ENCODE data around the gene TYW5. TPM values are rescaled to one million over a fixed set of nuclear protein-coding genes. Genes with fewer than 3 reads are reported as not detected.

Gene TYW5
- total and polyA plus RNA-seq, 2 of the 13 experiments (the other 11 are each of a cell fraction or from before 2014, with no cell fraction given): 8.3 to 14.6 TPM

DNA sequence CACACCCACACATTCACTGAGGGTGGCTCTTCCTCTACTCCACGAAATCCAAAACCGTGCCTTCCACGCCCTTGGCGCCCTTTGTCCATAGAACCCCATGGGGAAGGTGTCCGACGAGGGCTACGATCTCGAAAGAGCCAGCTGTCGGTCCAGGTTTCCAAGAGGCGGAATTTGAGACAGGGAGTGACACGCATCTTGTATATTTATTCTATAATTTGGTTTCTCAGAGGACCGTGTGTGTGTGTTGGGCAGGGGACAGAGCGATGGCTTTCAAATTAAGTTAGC is 43.5 kb downstream of the TYW5 start (continued):
- TF ChIP-seq, protein P1, sequence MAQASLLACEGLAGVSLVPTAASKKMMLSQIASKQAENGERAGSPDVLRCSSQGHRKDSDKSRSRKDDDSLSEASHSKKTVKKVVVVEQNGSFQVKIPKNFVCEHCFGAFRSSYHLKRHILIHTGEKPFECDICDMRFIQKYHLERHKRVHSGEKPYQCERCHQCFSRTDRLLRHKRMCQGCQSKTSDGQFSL (CRISPR knock-in tag; IDR thresholded peaks at IDR 0.05): no peak
- TF ChIP-seq ZNF296 (CRISPR knock-in tag; conservative IDR thresholded peaks at IDR 0.05) (0 out of 2 replicates have a peak, but pooled peaks have one; percentile 2), HNRNPLL (IDR thresholded peaks at IDR 0.05; ENCODE audit: low read depth, low read length, poor library complexity, severe bottlenecking) (no peak), YEATS4 (CRISPR knock-in tag; IDR thresholded peaks at IDR 0.05; ENCODE audit: borderline replicate concordance) (no peak), GATA4 (IDR thresholded peaks at IDR 0.05; ENCODE audit: borderline replicate concordance, low read depth) (no peak), ZNF724P (CRISPR knock-in tag; IDR thresholded peaks at IDR 0.05; ENCODE audit: borderline replicate concordance) (no peak), ZNF780A (CRISPR knock-in tag; IDR thresholded peaks at IDR 0.05) (no peak), BHLHE40 (IDR thresholded peaks at IDR 0.05; ENCODE audit: low read length) (no peak), PCBP1 (IDR thresholded peaks at IDR 0.05; ENCODE audit: borderline replicate concordance, low read depth, low read length) (no peak), ZNF7 (CRISPR knock-in tag; IDR thresholded peaks at IDR 0.05) (no peak), AHR (CRISPR knock-in tag; IDR thresholded peaks at IDR 0.05) (no peak), ZBTB3 (CRISPR knock-in tag; IDR thresholded peaks at IDR 0.05; ENCODE audit: borderline replicate concordance, low read depth) (no peak)
- TF ChIP-seq, protein P2, sequence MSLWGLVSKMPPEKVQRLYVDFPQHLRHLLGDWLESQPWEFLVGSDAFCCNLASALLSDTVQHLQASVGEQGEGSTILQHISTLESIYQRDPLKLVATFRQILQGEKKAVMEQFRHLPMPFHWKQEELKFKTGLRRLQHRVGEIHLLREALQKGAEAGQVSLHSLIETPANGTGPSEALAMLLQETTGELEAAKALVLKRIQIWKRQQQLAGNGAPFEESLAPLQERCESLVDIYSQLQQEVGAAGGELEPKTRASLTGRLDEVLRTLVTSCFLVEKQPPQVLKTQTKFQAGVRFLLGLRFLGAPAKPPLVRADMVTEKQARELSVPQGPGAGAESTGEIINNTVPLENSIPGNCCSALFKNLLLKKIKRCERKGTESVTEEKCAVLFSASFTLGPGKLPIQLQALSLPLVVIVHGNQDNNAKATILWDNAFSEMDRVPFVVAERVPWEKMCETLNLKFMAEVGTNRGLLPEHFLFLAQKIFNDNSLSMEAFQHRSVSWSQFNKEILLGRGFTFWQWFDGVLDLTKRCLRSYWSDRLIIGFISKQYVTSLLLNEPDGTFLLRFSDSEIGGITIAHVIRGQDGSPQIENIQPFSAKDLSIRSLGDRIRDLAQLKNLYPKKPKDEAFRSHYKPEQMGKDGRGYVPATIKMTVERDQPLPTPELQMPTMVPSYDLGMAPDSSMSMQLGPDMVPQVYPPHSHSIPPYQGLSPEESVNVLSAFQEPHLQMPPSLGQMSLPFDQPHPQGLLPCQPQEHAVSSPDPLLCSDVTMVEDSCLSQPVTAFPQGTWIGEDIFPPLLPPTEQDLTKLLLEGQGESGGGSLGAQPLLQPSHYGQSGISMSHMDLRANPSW (CRISPR knock-in tag; IDR thresholded peaks at IDR 0.05; ENCODE audit: borderline replicate concordance): no peak
- TF ChIP-seq, protein P3, sequence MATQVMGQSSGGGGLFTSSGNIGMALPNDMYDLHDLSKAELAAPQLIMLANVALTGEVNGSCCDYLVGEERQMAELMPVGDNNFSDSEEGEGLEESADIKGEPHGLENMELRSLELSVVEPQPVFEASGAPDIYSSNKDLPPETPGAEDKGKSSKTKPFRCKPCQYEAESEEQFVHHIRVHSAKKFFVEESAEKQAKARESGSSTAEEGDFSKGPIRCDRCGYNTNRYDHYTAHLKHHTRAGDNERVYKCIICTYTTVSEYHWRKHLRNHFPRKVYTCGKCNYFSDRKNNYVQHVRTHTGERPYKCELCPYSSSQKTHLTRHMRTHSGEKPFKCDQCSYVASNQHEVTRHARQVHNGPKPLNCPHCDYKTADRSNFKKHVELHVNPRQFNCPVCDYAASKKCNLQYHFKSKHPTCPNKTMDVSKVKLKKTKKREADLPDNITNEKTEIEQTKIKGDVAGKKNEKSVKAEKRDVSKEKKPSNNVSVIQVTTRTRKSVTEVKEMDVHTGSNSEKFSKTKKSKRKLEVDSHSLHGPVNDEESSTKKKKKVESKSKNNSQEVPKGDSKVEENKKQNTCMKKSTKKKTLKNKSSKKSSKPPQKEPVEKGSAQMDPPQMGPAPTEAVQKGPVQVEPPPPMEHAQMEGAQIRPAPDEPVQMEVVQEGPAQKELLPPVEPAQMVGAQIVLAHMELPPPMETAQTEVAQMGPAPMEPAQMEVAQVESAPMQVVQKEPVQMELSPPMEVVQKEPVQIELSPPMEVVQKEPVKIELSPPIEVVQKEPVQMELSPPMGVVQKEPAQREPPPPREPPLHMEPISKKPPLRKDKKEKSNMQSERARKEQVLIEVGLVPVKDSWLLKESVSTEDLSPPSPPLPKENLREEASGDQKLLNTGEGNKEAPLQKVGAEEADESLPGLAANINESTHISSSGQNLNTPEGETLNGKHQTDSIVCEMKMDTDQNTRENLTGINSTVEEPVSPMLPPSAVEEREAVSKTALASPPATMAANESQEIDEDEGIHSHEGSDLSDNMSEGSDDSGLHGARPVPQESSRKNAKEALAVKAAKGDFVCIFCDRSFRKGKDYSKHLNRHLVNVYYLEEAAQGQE (IDR thresholded peaks at IDR 0.05; ENCODE audit: borderline replicate concordance in 1 of 2, low read depth in 1 of 2, low read length in 2 of 2): no peak
- TF ChIP-seq, protein P4, sequence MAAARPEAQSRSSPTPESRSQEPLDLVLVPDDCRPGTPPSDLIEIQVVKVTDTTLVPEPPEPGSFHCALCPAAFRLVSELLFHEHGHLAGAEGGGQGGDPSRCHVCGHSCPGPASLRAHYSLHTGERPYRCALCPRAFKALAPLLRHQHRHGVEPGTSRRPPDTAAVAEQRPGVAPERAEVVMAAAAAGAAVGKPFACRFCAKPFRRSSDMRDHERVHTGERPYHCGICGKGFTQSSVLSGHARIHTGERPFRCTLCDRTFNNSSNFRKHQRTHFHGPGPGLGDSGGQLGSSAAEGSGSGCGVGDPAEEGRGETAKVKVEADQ (CRISPR knock-in tag; IDR thresholded peaks at IDR 0.05; ENCODE audit: borderline replicate concordance): peak; percentile 4; the same call in 1 of the 2 replicates
- TF ChIP-seq, protein P5, sequence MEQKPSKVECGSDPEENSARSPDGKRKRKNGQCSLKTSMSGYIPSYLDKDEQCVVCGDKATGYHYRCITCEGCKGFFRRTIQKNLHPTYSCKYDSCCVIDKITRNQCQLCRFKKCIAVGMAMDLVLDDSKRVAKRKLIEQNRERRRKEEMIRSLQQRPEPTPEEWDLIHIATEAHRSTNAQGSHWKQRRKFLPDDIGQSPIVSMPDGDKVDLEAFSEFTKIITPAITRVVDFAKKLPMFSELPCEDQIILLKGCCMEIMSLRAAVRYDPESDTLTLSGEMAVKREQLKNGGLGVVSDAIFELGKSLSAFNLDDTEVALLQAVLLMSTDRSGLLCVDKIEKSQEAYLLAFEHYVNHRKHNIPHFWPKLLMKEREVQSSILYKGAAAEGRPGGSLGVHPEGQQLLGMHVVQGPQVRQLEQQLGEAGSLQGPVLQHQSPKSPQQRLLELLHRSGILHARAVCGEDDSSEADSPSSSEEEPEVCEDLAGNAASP (CRISPR knock-in tag; IDR thresholded peaks at IDR 0.05; ENCODE audit: borderline replicate concordance): no peak
- TF ChIP-seq, protein P6, sequence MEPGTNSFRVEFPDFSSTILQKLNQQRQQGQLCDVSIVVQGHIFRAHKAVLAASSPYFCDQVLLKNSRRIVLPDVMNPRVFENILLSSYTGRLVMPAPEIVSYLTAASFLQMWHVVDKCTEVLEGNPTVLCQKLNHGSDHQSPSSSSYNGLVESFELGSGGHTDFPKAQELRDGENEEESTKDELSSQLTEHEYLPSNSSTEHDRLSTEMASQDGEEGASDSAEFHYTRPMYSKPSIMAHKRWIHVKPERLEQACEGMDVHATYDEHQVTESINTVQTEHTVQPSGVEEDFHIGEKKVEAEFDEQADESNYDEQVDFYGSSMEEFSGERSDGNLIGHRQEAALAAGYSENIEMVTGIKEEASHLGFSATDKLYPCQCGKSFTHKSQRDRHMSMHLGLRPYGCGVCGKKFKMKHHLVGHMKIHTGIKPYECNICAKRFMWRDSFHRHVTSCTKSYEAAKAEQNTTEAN (CRISPR knock-in tag; conservative IDR thresholded peaks at IDR 0.05): no peak
- TF ChIP-seq, protein P7, sequence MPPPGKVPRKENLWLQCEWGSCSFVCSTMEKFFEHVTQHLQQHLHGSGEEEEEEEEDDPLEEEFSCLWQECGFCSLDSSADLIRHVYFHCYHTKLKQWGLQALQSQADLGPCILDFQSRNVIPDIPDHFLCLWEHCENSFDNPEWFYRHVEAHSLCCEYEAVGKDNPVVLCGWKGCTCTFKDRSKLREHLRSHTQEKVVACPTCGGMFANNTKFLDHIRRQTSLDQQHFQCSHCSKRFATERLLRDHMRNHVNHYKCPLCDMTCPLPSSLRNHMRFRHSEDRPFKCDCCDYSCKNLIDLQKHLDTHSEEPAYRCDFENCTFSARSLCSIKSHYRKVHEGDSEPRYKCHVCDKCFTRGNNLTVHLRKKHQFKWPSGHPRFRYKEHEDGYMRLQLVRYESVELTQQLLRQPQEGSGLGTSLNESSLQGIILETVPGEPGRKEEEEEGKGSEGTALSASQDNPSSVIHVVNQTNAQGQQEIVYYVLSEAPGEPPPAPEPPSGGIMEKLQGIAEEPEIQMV (CRISPR knock-in tag; IDR thresholded peaks at IDR 0.05; ENCODE audit: low read depth): no peak
